Measurements from ENCODE around the gene TPCN1. TPM values are rescaled to one million over a fixed set of nuclear protein-coding genes. Genes with fewer than 3 reads are reported as not detected.

The TPCN1 gene
- total RNA-seq, 1 donor from 2014 or later, result 55.6 TPM

DNA sequence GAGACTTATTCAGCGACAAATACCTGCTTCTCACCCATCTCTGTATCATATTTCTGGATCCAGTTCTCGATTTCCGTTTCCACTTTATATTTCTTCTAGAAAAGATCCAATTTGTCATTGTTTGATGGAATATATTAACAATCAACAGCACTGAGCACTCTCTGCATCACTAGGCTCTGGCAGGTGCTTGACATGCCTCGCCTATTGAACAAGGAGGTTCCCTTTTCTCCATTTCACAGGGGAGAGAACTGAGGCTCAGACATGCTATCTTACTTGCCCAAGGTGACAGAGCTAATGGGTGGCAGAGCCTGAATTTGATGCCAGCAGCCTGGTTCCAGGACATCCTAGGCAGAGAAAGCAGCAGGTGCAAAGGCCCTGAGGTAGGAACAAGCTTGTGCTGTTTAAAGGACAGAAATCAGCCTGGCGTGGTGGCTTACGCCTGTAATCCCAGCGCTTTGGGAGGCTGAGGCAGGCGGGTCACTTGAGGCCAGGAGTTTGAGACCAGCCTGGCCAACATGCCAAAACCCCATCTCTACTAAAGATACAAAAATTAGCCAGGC is 23.7 kb upstream of the TPCN1 start:
- DNase-seq (ENCODE audit: extremely low spot score, unreplicated experiment), result no peak
- peaks cover 5% of the 10 kb centered on the region for H3K36me3 Mint-ChIP-seq
- no peak overlapping the region for H3K4me3 Mint-ChIP-seq
- no peak for TF ChIP-seq CTCF (conservative IDR thresholded peaks at IDR 0.05)
- no peaks in the 10 kb centered on the region for H3K27me3 Mint-ChIP-seq
- no peak overlapping the region for H3K27ac Mint-ChIP-seq
- peaks cover 14% of the 10 kb centered on the region for H3K4me1 Mint-ChIP-seq (ENCODE audit: unreplicated experiment)
- no peaks in the 10 kb centered on the region for H3K9me3 Mint-ChIP-seq

DNA sequence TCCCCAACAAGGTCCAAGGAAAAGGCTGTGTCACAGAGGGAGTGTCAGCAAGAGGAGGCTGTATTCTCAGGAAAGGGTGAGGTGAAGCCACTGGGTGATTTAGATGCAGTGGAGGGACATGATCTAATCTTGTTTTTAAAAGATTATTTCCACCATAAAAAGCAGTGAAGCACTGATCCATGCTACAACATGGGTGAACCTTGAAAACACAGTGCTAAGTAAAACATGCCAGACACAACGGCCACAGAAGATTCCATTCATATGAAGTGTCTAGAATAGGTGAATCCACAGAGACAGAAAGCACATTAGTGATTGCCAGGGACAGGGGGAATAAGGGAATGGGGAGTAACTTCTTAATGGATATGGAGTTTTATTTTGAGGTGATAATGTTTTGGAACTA is 23.0 kb upstream of the TPCN1 start:
- H3K27me3 Mint-ChIP-seq, result no peaks in the 10 kb centered on the region
- peak overlapping the region; percentile 5 for H3K27ac Mint-ChIP-seq
- DNase-seq (ENCODE audit: extremely low spot score, unreplicated experiment), result no peak
- no peaks in the 10 kb centered on the region for H3K9me3 Mint-ChIP-seq
- no peak for TF ChIP-seq CTCF (conservative IDR thresholded peaks at IDR 0.05)
- H3K4me3 Mint-ChIP-seq, result no peak overlapping the region
- H3K36me3 Mint-ChIP-seq, result peaks cover 5% of the 10 kb centered on the region
- H3K4me1 Mint-ChIP-seq (ENCODE audit: unreplicated experiment), result peaks cover 14% of the 10 kb centered on the region

GRCh38 chr12:113200021-113200797 is 21.1 kb upstream of the TPCN1 start:
- TF ChIP-seq CTCF (conservative IDR thresholded peaks at IDR 0.05), result no peak
- no peaks in the 10 kb centered on the region for H3K36me3 Mint-ChIP-seq
- peaks cover 6% of the 10 kb centered on the region for H3K4me1 Mint-ChIP-seq (ENCODE audit: unreplicated experiment)
- DNase-seq (ENCODE audit: extremely low spot score, unreplicated experiment), result no peak
- H3K4me3 Mint-ChIP-seq, result no peak overlapping the region
- H3K27me3 Mint-ChIP-seq, result no peaks in the 10 kb centered on the region
- no peak overlapping the region for H3K27ac Mint-ChIP-seq
- no peaks in the 10 kb centered on the region for H3K9me3 Mint-ChIP-seq

DNA sequence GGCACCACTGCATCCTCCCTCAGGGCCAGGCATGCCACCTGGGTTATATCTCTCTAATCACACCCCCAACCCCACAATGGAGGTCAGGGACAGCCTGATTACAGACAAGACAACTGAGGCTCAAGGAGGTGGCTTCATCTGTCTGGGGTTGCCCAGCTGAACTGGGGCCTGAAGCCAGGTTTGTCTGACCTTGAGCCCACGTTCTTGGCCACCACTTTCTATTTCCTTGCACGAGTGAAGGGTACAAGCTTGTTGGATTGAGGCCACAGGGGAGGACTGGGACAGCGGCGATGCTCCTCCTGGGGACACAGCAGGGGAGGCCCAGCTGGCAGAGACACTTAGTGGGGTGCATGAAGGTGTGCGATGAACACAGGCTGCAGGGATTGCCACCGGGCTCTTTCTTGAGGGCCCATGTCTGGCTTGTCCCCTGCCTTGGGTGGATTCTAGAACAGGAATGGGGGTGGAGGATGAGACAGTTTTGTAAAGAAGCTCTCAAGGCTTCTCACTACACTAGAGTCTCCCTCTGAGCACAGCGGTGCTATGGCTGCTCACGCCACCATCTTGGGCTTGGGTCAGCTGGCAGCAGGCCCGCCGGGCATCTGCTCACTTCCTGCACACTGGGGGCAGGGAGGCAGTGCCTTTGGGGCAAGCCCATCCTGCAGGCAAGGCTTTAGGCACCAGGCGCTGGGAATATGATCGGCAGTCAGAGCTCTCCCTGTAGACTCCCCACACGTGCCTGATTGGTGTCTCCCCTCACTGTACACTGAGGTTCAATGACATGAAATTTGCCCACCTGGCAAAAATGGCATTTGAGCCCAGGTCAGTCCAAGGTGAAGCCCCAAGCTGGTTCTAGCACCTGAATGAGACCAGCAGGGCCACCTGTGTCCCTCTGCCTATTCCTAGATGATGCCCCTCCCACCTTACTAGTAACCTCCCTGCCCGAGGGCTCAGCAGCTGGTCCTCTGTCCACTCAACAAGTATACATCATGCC is 19.8 kb upstream of the TPCN1 start:
- DNase-seq (ENCODE audit: extremely low spot score, unreplicated experiment), result no peak
- Mint-ChIP-seq H3K9me3 (peaks cover 4% of the 10 kb centered on the region), H3K27ac (no peak overlapping the region), H3K36me3 (peaks cover 4% of the 10 kb centered on the region), H3K4me3 (no peak overlapping the region), H3K4me1 (ENCODE audit: unreplicated experiment) (peaks cover 4% of the 10 kb centered on the region), H3K27me3 (no peaks in the 10 kb centered on the region)
- no peak for TF ChIP-seq CTCF (conservative IDR thresholded peaks at IDR 0.05)

- no peak for TF ChIP-seq CTCF (conservative IDR thresholded peaks at IDR 0.05)
- peaks cover 4% of the 10 kb centered on the region for H3K4me1 Mint-ChIP-seq (ENCODE audit: unreplicated experiment)
- H3K27ac Mint-ChIP-seq, result no peak overlapping the region
- H3K4me3 Mint-ChIP-seq, result no peak overlapping the region
- peaks cover 8% of the 10 kb centered on the region for H3K36me3 Mint-ChIP-seq
- no peak for DNase-seq (ENCODE audit: extremely low spot score, unreplicated experiment)
- no peaks in the 10 kb centered on the region for H3K27me3 Mint-ChIP-seq
- H3K9me3 Mint-ChIP-seq, result peaks cover 5% of the 10 kb centered on the region
Observed at GRCh38 chr12:113202300-113203075, 18.8 kb upstream of the TPCN1 start.

Data from type B pancreatic cell (in vitro differentiated cells).